Right lobe of liver (tissue), 6 donors: ENCODE data around the gene NOS3. TPM values are rescaled to one million over a fixed set of nuclear protein-coding genes. Genes with fewer than 3 reads are reported as not detected.

Experiments
- ATAC-seq, 4 donors: fragments of 200-7000 bp; cut with Tn5 transposase; one replicate each; pipeline ENCODE4 v1.9.1; 2020; ENCODE audit warnings: mild to moderate bottlenecking in 4 of 4, moderate library complexity in 4 of 4
- DNase-seq, 3 donors: peaks; one replicate each; pipeline ENCODE4 v3.0.0-alpha.2; 2020
- H3K27ac ChIP-seq, 3 donors: fragments of 200-600 bp; one replicate each; pipeline ENCODE4 v1.8.0; 2022
- H3K27me3 ChIP-seq, 2 donors: fragments of 200-600 bp; one replicate each; pipeline ENCODE4 v1.8.0; 2022
- H3K36me3 ChIP-seq, 4 donors: fragments of 200-600 bp; sonication (generic) in 1 of 4; one replicate each; pipeline versions ENCODE4 v1.5.1 to v1.8.0; 2017 to 2022; ENCODE audit warnings: control low read depth in 1 of 4
- H3K4me1 ChIP-seq, 4 donors: fragments of 200-600 bp; sonication (generic) in 1 of 4; one replicate each; pipeline versions ENCODE4 v1.5.1 to v1.8.0; 2017 to 2022; ENCODE audit warnings: control low read depth in 1 of 4
- H3K4me3 ChIP-seq, 3 donors: fragments of 200-600 bp; one replicate each; pipeline ENCODE4 v1.8.0; 2022
- H3K9me3 ChIP-seq, 4 donors: fragments of 200-600 bp; sonication (generic) in 1 of 4; one replicate each; pipeline versions ENCODE4 v1.5.1 to v1.8.0; 2017 to 2022; ENCODE audit warnings: control low read depth in 1 of 4
- CTCF ChIP-seq, 4 donors: fragments of 200-600 bp in 3 of 4; fragments of 450-650 bp in 1 of 4; IDR thresholded peaks; one replicate each; pipeline versions ENCODE4 v1.5.1 to v1.8.0; 2016 to 2022; ENCODE audit warnings: antibody characterized with exemption in 4 of 4, mild to moderate bottlenecking in 2 of 4
- POLR2A ChIP-seq: fragments of 450-650 bp; IDR thresholded peaks from one replicate; pipeline ENCODE4 v1.6.1; 2017; ENCODE audit warnings: antibody characterized with exemption, mild to moderate bottlenecking
- WGBS: methylation state at CpG from one replicate; pipeline ENCODE4 v1.1.6; 2018; ENCODE audit warnings: low coverage, low lambda C conversion rate; ENCODE audit not compliant: insufficient coverage; ENCODE audit errors: missing lambda C conversion rate; 5-methylcytosine and 5-hydroxymethylcytosine counted together
- intact Hi-C, 2 donors: fragments of 100-400 bp; cut with DNase I; formaldehyde crosslinking; loops; one replicate each; pipeline versions ENCODE4 v1.11.2 to v1.14.1; 2022
- total RNA-seq, 6 experiments: library from RNA; depleted of rRNA in 2 of 6; stranded (reverse); fragments of >200 nt in 2 of 6; fragmentation: NEBNext Ultra II Directional in 3 of 6; extraction: Animal tissue kit (Norgen Biotek cat#: 25700) in 3 of 6; gene quantifications; one replicate each; pipeline versions ENCODE4 v1.1.0 to v1.2.4, GENCODE V29; 2016 to 2023
- donor health status: DM: no; HTN: yes; CAD: no.
- donor health status: DM: no; HTN: no; CAD: no.
- donor health status: DM: no; HTN: no; CAD: no.
- donor health status: DM: no; HTN: yes; CAD: no.
- donor health status: DM: no; HTN: yes; CAD: no.

Gene NOS3
- total RNA-seq, 6 experiments from 2014 or later, result 2.4 to 9.2 (median 5.0) TPM

DNA sequence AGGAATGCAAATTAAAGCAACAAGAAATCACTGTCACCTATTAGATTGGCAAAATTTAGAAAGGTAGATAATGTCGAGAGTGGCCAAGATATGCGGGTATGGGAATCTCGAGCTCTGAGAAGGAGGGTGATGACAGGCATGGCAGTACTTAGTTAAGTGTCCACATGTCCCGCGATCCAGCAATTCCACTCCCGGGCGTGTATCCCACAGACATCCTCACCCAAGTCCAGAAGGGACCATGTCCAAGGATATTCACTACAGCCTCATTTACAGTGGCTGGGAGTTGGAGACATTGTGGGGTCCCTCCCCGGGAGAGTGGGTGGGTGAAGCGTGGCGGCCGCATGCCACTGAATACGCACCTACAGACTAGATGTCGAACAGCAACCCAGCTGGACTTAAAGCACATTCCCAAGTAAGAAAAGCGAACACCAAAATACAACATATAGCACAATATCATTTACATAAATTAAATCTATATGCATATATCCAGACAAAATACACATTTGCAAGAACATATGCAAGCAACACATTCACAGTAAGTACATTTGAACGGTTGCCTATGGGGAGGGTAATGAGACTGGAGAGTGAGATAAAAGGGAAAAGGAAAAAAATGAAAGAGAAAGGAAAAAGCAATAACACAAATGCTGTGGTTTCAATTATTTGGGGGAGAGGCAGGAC lies 22.6 kb upstream of the NOS3 start:
- DNase-seq (no peak), ATAC-seq (no peak)
- TF ChIP-seq CTCF (IDR thresholded peaks at IDR 0.05) (no peak), POLR2A (no peak)
- no peaks in the 10 kb centered on the region for H3K4me1 ChIP-seq
- 59% methylated on average over 7 of the region's 15 CpGs for WGBS
- no peak overlapping the region for H3K4me3 ChIP-seq
- intact Hi-C loops, result no loop called here
- H3K27me3 ChIP-seq, result no peaks in the 10 kb centered on the region
- no peaks in the 10 kb centered on the region for H3K36me3 ChIP-seq
- H3K9me3 ChIP-seq, result no peaks in the 10 kb centered on the region
- no peak overlapping the region for H3K27ac ChIP-seq

GRCh38 chr7:150968734-150969372 lies 22.0 kb upstream of the NOS3 start:
- 25% methylated on average over 2 of the region's 16 CpGs for WGBS
- TF ChIP-seq POLR2A (no peak), CTCF (IDR thresholded peaks at IDR 0.05) (no peak)
- Histone ChIP-seq H3K9me3 (no peaks in the 10 kb centered on the region), H3K36me3 (no peaks in the 10 kb centered on the region), H3K4me1 (no peaks in the 10 kb centered on the region), H3K27me3 (no peaks in the 10 kb centered on the region), H3K27ac (no peak overlapping the region), H3K4me3 (no peak overlapping the region)
- intact Hi-C loops, result no loop called here
- DNase-seq (no peak), ATAC-seq (no peak)

- no peaks in the 10 kb centered on the region for H3K36me3 ChIP-seq
- DNase-seq (no peak), ATAC-seq (no peak)
- no peak for TF ChIP-seq POLR2A
- no peak for TF ChIP-seq CTCF (IDR thresholded peaks at IDR 0.05)
- no peak overlapping the region for H3K27ac ChIP-seq
- WGBS, result 40% methylated on average over 5 of the region's 7 CpGs
- H3K4me3 ChIP-seq, result no peak overlapping the region
- peaks cover 0 to 2% (median 0%) of the 10 kb centered on the region in 4 donors for H3K4me1 ChIP-seq
- no peaks in the 10 kb centered on the region for H3K9me3 ChIP-seq
- peaks cover 0 to 3% of the 10 kb centered on the region in 2 donors for H3K27me3 ChIP-seq
- intact Hi-C loops, result no loop called here
Observed at GRCh38 chr7:150969475-150969874, 21.3 kb upstream of the NOS3 start.

- DNase-seq (no peak), ATAC-seq (no peak)
- WGBS, result 68% methylated on average over 4 of the region's 11 CpGs
- H3K4me1 ChIP-seq, result peaks cover 0 to 10% (median 0%) of the 10 kb centered on the region in 4 donors
- H3K9me3 ChIP-seq, result no peaks in the 10 kb centered on the region
- H3K27ac ChIP-seq, result no peak overlapping the region
- no peak overlapping the region for H3K4me3 ChIP-seq
- no peaks in the 10 kb centered on the region for H3K36me3 ChIP-seq
- peaks cover 0 to 8% of the 10 kb centered on the region in 2 donors for H3K27me3 ChIP-seq
- intact Hi-C loops, result no loop called here
- TF ChIP-seq CTCF (IDR thresholded peaks at IDR 0.05) (no peak), POLR2A (no peak)
Observed at GRCh38 chr7:150970424-150970823, 20.4 kb upstream of the NOS3 start.
